IPS-NIHi11 (cell line): ENCODE data around the gene MAP4K4.
A peak's percentile ranks its signal among the peaks of the same experiment; 100 is the strongest.

Source experiments
- DNase-seq: peaks from one replicate; pipeline ENCODE4 v3.0.0; 2012; ENCODE audit warnings: mixed read lengths, low spot score

Gene MAP4K4

DNA sequence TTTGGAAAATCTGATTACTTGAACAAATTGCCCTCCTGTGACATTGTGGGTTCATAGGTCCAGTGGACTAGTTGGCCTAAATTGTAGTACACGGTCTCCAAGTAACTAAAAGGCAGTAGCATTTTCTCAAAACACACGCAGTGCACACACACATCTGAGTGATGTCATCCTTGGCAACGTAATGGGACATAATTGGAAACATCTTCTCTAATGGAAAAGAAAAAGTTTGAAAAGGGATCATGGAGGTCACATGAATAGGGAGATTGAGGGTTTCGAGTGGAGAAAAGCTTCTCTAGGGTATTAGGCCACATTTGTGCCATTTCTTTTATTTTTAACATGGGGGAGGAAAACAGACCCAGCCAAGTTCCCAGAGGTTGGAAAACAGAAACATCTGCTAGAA lies 93.3 kb downstream of the MAP4K4 start:
- no peak for DNase-seq

DNA sequence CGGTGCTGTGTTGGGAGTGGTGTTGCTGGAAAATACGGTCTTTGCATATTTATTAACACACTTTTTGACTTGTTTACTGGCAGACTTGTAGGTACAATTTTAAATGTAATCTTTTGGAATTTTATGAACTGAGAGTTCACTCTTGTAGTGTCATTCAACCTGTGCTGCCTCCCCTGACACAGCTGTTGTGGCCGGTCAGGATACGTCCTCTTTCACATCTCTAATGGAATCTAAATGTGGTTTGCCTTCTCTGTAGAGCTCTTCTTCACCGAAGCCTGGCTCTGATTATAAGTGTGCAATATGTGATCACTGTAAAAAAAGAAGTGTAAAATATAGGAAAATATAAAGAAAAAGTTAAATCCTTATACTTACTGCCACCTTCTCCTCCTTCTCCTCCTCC lies 94.7 kb downstream of the MAP4K4 start:
- DNase-seq: no peak

DNA sequence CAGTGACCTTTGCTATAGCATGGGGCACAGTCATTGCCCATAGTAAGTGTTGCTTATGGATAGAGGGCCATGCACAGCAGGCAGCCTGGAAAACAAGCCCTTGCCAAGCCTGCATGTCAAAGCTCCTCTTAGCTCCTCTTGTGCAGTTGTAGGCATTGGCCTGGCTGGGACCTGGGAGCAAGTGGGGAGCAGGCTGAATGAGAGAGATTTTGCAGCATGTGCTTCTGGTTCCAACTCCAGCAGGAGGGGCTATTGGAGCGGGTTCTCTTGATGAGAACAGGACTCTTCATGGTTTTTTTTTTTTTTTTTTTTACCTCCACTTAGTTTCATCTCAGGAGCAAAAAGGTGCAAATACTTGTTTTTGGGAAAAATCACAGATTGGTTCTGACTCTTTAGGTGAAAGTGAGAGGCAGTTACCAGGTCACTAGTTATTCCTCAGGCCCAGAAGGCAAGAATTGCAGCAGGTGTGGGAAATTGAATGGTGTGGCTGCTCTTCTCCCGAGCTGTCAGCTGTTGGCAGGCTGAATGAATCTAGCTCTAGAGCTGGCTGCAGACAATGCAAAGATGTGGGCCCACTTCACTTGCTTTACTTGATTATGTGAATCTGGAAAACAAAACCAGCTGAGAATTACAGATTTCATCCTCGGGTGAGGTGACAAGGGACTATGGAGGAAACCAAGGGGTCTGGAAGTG lies 95.9 kb downstream of the MAP4K4 start:
- DNase-seq: peak; percentile 46

DNA sequence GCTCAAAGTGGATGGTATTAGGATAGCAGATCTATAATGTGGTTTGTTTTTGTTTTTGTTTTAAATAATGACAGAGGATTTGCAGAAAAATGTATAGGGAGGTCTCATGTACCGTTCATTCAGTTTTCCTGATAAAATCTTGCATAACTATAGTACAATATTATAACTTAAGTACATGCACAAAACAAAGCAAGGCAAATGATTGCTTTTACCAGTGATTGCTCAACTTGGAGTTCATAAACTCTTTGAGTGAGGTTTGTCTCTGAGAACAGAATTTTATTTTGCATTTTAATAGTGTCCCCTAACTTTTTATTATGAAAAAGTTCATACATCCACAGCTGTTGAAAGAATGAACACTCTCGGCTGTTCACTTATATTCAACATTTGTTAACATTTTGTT lies 96.6 kb downstream of the MAP4K4 start:
- DNase-seq: no peak

DNA sequence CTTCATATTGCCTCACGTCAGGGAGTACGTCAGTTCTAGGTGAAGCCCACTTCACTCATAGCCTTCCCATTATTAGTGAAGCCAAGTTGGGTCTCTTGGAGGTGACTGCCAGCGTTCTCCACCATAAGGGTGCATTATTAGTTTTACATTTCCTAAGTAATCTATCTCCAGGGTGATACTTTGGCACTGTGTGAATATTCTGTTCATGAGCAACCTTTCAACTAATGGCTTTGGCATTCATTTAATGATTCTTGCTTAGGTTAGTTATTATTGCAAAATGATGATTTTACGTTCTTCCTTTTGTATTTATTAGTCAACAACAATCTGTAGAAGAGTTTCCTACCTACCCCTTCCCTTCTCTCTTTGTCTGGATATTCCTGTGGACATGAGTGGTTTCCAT lies 97.5 kb downstream of the MAP4K4 start:
- DNase-seq: no peak

DNA sequence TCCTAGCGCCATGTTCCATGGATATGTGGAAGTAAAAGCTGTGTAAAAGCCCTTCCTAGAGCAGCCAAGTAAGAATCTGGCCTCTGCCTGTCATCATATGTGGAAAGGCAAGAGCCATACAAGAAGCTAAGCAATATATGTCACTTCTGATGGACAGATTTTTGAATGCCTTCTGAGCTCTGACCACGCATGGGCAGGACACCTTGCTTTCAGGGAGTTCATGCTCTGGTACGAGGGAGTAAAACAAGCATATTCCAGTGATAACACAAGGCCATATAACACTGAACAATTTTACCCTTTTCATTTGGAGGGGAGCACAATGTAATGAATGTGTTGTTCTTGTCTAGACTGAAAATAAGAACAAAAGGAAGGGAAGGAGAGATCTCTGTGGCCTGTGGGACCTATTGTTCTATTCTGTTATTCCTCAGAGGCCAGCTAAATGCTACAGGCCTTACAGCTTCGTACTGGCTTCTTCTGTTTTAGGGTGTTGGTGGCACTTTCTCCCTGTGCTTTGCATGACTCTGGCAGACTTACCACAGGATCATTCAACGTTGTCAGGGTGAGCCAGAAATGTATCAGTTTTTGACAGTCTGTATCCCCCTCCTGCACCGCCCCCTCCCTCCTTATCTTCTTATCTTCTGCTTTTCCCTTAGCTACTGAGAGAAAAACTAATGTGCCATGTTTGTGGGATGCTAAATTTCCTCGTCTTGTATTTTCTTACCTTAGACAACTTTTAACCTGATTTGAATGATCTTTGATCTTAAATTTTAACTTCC lies 99.5 kb downstream of the MAP4K4 start:
- DNase-seq: no peak

DNA sequence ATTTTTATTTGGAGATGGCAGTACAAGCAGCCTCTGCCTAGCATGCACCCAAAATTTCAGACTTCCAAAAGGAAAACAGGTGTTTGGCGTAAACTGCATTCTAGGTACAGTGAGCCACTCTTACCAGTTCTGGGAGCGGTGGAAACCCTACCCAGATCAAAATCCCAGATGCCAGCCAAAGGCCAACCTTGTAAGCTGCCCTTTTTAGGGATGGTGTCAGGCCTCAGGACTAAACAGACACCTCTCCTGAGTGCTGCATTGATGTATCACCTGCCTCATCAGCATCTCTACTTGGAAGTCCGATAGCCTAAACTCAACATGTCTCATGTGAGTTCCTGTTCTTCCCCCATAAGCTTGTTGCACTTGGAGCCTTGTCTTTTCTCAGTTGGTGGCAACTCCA lies 104.0 kb downstream of the MAP4K4 start:
- no peak for DNase-seq

DNA sequence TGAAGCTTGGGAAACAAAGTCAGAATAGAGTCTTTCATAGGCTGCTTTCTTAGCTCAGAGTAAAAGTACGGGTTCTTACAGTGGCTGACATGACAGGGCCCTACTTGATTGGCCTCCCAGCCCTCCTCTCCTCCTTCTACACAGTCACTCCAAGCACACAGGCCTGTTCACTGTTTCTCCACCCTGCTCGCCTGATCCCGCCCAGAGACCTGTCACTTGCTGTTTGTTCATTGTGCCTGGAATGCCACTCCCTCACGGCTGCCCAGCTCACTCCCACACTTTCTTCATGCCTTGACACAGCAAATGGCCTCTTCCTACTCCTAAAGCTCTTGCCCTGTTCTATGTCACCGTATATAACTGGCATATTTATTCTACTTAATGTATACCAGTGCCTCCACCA lies 104.8 kb downstream of the MAP4K4 start:
- peak; percentile 31 for DNase-seq

DNA sequence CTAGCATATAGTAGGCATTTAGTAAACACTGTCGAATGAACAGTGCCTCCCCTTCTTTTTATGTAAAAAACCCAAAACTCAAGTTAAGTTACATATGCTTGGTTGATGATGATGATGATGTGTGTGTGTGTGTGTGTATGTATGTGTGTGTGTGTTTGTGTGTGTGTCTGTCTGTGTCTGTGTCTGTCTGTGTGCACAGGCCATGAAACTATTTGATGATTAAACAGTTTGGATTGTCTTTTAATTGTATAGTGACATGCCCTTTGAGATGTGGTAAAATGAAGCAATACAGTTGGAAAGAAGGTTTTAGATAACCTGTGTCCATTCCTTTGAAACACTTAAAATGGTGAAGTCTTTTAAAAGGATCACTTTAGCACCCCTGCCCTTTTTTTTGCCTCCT lies 105.6 kb downstream of the MAP4K4 start:
- no peak for DNase-seq

DNA sequence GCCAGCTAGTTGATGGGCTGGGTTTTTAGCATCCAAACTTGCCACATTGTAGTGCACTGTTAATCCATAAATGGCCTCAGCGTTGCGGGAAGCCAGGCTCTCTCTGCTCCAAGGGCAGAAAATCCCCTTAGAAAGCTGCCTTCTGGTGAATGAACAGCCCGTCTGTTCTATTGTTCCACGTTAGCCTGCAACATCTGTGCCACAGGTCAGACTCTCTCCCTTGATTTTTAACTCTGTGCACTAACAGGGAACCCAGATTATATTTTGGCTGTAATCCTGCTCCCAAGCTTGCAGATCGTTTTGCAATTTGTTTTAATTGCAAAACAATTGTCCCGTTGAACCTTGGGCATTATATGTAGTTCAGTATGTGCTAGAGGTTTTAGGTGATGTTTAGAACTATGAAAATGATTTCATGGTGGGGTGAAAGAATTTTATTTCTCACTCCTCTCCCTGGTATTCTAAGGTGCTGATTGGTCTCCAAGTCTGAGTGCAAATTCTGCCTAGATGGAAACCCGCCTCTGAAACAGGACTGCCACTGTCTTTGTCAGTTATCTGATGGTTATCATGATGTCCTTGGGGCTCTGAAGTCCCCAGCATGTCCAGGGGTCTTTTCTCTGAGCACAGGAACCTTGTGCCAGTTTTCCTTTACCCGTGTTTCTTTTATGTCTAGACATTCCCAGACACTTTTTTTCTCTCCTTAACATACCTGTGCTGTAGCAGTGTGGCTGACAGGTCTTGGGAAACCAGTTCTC lies 106.6 kb downstream of the MAP4K4 start:
- no peak for DNase-seq

DNA sequence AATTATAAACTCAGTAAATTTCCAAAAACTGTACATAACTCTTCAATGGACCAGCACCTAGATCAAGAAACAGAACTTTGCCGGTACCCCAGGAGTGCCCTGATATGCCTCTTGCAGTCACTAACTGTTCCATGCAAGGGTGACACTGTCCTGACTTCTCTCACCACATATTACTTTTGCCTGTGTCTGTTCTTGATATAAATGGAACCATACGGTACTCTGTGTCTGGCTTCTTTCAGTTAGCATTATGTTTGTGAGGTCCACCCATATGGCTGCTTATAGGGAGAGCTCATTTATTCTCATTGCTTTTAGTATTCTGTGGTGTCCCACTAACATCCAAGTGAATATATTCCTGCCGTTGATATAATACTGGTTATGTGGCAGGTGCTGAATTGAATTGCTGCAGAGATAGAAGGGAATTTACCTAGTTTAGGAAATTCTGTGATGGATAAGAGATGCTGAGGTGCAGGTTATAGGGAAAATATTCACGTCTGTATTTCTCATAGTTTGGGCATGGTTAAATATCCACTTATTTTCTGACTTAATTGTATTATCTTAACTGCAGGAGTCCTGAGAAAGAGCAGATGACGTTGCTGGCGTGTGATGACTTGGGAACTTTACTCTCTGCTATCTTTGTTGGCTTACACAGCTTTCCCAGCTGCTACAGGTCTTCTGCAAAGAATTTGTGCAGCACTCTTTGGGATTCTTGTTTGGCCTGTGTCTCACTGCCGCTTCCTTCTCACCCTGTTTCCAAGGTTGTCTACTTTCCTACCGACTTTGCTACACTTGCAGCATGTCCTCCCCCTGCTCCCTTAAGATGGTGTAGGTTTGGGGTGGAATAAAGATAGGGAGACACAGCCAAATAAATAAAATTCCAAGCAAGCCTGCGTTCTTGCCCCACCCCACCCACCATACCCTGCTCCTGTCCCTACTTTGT lies 107.9 kb downstream of the MAP4K4 start:
- no peak for DNase-seq

DNA sequence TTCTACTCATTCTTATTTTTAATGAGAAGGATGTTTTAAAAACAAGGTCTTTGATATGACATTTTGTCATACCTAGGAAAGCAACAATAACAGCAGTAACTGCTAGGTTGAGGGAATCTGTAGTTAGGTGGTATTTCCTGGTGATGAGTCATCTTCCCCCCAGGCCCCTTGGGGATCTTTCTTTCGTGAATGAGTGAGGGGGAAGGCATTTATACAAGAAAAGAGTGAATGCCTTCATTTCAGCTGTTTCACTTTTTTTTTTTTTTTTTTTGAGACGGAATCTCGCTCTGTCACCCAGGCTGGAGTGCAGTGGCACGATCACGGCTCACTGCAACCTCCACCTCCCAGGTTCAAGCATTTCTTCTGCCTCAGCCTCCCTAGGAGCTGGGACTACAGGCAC lies 108.6 kb downstream of the MAP4K4 start:
- peak; percentile 41 for DNase-seq

DNA sequence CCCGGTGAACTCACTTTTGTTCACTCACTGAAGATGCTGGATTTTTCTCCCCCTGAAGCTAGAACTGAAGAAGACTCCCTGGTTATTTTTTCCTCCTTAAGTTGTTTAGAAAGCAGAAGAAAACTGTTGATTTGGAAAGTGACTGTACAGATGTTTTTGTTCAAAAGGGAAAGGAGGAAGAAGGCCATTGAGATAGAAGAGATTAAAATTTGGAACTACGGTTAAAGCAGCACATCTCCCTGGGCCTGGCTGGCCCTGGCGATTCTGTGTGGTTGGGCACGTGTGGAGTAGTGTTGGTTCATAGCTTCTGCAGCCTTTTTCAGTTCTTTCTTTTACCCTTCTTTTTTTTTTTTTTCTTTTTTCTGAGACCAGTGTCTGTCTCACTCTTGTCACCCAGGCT lies 109.2 kb downstream of the MAP4K4 start:
- DNase-seq: no peak

DNA sequence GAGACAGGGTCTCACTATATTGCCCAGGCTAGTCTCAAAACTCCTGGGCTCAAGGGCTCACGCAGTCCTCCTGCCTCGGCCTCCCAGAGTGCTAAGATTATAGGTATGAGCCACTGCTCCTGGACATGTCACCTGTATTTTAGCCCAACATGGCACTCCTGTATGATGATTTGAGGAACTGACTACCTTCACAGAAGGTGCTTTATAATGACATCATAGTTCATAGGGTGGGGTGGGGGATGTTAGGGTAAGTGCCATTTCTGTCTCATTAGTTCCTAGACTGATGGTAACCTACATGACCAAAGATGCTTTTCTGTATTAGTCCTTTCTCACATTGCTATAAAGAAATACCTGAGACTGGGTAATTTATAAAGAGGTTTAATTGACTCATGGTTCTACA lies 109.7 kb downstream of the MAP4K4 start:
- DNase-seq: no peak

DNA sequence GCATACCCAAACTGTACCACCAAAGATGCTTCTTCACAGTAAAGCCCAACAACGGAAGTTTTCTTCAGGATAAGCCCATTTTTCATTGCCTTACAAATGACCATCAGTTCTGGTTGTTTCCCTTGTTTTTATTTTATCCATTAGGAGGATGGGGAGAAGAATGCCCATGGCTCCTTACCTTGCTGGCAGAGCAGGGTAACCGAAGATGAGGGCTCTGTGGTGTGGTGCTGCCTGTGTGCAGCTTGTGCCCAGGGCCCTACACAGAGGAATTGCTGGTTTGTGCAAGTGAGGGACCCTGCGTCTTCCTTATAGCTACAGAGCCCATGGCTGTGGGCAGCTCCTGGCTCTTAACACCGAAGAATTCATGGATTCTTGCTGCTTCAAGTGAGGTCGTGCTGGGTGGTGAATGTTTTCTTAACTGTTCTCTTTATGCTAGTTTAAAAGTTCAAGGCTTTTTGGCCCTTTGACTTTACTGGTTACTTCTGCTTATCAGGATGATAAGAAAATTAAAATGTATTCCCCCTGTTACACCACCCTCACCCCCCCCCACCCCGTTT lies 110.6 kb downstream of the MAP4K4 start:
- DNase-seq: no peak

DNA sequence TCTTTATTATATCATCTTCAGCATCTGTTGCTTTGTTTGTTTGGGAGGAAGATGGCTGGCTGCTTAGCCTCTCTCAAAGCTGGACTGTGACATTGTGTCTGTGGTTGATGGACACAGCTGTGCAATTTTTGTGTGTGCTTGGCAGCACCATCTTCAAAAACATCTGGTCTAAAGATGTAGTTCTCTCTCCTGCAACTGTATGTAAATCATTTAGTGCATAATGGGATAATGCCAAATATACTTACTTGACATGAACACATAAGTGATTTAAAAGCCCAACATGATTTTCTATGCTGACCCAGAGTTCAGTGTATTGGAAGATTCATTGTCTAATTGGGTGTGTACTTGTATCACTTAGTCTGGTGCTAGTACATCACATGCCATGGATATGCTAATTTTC lies 112.2 kb downstream of the MAP4K4 start:
- DNase-seq: no peak

DNA sequence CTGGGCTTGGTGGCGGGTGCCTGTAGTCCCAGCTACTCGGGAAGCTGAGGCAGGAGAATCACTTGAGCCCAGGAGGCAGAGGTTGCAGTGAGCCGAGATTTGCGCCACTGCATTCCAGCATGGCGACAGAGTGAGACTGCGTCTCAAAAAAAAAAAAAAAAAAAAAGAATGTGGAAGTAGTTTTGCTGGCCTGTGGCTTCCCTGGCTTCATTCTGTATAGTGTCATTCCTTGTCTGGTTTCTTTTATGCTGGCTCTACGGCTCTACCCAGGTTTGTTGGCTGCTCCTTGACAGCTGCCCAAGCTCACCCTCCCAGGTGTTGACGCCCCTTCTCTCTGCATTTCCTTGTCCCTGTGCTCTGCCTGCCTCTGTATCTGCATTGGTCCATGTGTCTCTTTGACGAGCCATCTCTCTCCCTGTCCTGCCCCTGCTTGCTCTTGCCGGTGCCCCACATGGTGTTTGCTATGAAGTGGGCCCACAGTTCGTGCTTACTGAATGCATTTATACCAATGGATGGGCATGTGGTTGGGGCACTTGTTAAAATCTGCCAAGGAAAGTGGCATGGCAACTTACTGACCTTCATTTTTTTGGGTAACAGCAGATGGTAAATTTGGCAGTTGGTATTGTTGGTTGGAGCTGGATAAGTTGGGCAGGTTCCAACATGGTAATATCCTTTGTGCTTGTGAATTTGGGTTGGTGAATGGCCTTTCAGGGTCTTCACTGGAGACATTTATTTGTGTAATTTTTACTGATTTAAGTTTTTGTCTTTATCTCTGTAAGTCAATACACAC lies 113.9 kb downstream of the MAP4K4 start:
- no peak for DNase-seq

DNA sequence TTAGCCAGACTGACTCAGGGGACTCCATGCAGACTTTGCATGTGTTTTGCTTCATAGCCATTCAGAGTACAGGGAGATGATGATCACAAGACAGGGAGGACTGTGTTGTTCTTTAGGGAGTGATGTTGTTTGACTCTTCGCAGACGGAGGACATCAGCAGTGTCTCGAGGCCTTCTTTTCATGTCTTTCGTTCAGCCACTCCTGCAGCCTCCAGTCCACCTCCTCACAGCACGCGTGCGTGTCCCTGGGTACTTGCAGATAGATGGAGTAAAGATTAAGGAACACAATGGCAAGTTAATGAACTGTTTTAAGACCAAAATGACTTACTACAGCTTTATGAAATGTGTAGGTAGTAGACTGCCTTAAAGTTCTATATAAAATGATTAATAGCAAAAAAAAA lies 114.7 kb downstream of the MAP4K4 start:
- DNase-seq: no peak

DNA sequence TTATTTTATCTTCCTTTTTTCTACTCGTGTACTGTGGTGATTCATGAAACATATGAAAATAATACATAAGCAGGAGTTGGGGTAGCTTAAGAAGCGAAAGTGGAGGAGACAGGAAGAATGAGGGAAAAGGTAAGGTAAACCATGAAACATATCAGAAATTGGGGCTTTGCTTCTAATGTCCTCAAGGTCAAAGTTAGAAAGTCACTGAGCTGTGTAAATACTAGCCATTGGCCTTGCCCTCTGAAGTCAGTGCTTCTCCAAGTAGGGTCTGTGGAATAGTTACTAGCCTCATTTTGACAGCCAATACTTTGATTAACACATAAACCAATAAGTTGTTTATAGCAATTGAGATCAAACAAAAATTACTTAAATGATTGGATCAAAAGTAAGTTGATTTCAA lies 117.2 kb downstream of the MAP4K4 start:
- DNase-seq: no peak

DNA sequence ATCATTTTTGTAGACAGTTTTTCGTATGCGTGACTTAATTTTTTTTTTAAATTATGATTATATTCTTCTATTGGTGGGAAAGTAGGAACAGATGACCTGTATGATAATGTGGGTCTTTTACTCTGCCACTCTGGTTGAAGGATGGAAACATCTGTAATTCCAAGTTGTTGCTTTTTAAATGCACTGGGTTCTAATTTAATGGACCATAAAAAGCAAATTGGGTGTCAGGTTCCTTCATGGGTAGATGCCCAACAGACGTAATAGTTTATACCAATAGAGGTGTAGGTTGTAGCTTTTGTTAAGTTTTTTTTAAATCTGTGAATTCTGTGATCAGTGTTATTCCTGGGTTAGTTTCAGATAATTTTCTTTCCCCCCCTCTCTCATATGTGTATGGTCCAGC lies 117.6 kb downstream of the MAP4K4 start:
- DNase-seq: no peak
